Neural cell (in vitro differentiated cells): ENCODE data around the gene DENND1A. TPM values are rescaled to one million over a fixed set of nuclear protein-coding genes. Genes with fewer than 3 reads are reported as not detected.

ENCODE experiments used
- H2AFZ ChIP-seq: fragments of 200-600, 300-800 bp; sonication (generic), shearing (Covaris generic); 2 replicates; pipeline ENCODE4 v1.6.0; 2014; ENCODE audit warnings: low read depth, mild to moderate bottlenecking, antibody characterized with exemption, low read length, moderate library complexity
- H3F3A ChIP-seq: fragments of 200-600 bp; shearing (Covaris generic); 2 replicates; pipeline ENCODE4 v1.6.1; 2016; ENCODE audit warnings: mild to moderate bottlenecking, moderate library complexity, mixed read lengths, antibody characterized with exemption, low read length; ENCODE audit not compliant: insufficient read depth, poor library complexity, severe bottlenecking
- H3K27ac ChIP-seq: fragments of 200-600, 300-800 bp; sonication (generic), shearing (Covaris generic); 2 replicates; pipeline ENCODE4 v1.5.1; 2014; ENCODE audit warnings: mild to moderate bottlenecking, low read length, moderate library complexity
- H3K27me3 ChIP-seq: fragments of 300-800, 200-600 bp; sonication (generic), shearing (Covaris generic); 2 replicates; pipeline ENCODE4 v1.6.0; 2014; ENCODE audit warnings: mild to moderate bottlenecking, low read depth, low read length, moderate library complexity; ENCODE audit not compliant: insufficient read depth
- H3K36me3 ChIP-seq: fragments of 300-800, 200-600 bp; sonication (generic), shearing (Covaris generic); 2 replicates; pipeline ENCODE4 v1.5.1; 2014; ENCODE audit warnings: mild to moderate bottlenecking, antibody characterized with exemption, low read length, moderate library complexity; ENCODE audit not compliant: insufficient read depth
- H3K4me2 ChIP-seq: fragments of 300-800, 200-600 bp; sonication (generic), shearing (Covaris generic); 2 replicates; pipeline ENCODE4 v1.6.0; 2014; ENCODE audit warnings: mild to moderate bottlenecking, low read length
- H3K4me3 ChIP-seq: fragments of 300-800, 200-600 bp; sonication (generic), shearing (Covaris generic); 2 replicates; pipeline ENCODE4 v1.5.1; 2014; ENCODE audit warnings: mild to moderate bottlenecking, low read length, moderate library complexity
- H3K79me2 ChIP-seq: fragments of 200-600 bp; shearing (Covaris generic); replicated peaks from 2 replicates; pipeline ENCODE4 v1.6.0; 2014; ENCODE audit warnings: mild to moderate bottlenecking, low read length, moderate library complexity; ENCODE audit not compliant: insufficient read depth
- H3K9ac ChIP-seq: fragments of 300-800, 200-600 bp; sonication (generic), shearing (Covaris generic); 2 replicates; pipeline ENCODE4 v1.6.1; 2016; ENCODE audit warnings: mild to moderate bottlenecking, low read length, mixed read lengths
- H3K9me2 ChIP-seq: fragments of 200-600 bp; shearing (Covaris generic); 2 replicates; pipeline ENCODE4 v1.6.1; 2016; ENCODE audit warnings: mild to moderate bottlenecking, low read length, mixed read lengths; ENCODE audit not compliant: insufficient read depth
- H3K9me3 ChIP-seq: fragments of 200-600, 300-800 bp; sonication (generic), shearing (Covaris generic); 2 replicates; pipeline ENCODE4 v1.6.1; 2016; ENCODE audit warnings: mild to moderate bottlenecking, mixed run types, low read length, moderate library complexity, mixed read lengths
- H4K20me1 ChIP-seq: fragments of 200-600 bp; shearing (Covaris generic); 2 replicates; pipeline ENCODE4 v1.6.1; 2016; ENCODE audit warnings: mild to moderate bottlenecking, mixed run types; ENCODE audit not compliant: insufficient read depth
- EP300 ChIP-seq: fragments of 450-650 bp; conservative IDR thresholded peaks from 2 replicates; pipeline ENCODE4 v1.6.1; 2014; ENCODE audit warnings: antibody characterized with exemption, mild to moderate bottlenecking, moderate library complexity; ENCODE audit not compliant: poor library complexity, severe bottlenecking
- EZH2 ChIP-seq: fragments of 200-600, 300-800 bp; shearing (Covaris generic), sonication (generic); IDR thresholded peaks from 2 replicates; pipeline ENCODE4 v1.6.1; 2014; ENCODE audit warnings: antibody characterized with exemption, low read length, borderline replicate concordance, mild to moderate bottlenecking; ENCODE audit not compliant: insufficient read depth, poor library complexity, severe bottlenecking
- MXI1 ChIP-seq: fragments of 450-650 bp; conservative IDR thresholded peaks from 2 replicates; pipeline ENCODE4 v1.6.1; 2014; ENCODE audit warnings: antibody characterized with exemption, mild to moderate bottlenecking; ENCODE audit not compliant: poor library complexity, severe bottlenecking
- POLR2AphosphoS5 ChIP-seq: IDR thresholded peaks from 2 replicates; pipeline ENCODE4 v1.6.1; 2012
- RAD21 ChIP-seq: fragments of 450-650 bp; conservative IDR thresholded peaks from 2 replicates; pipeline ENCODE4 v1.6.1; 2014; ENCODE audit warnings: antibody characterized with exemption, mild to moderate bottlenecking, moderate library complexity
- SMC3 ChIP-seq: fragments of 450-650 bp; conservative IDR thresholded peaks from 2 replicates; pipeline ENCODE4 v1.6.1; 2014; ENCODE audit warnings: antibody characterized with exemption, mild to moderate bottlenecking, moderate library complexity; ENCODE audit not compliant: poor library complexity
- TAF1 ChIP-seq: IDR thresholded peaks from 2 replicates; pipeline ENCODE4 v1.6.1; 2012; ENCODE audit warnings: low read depth
- polyA plus RNA-seq: library from polyadenylated mRNA; depleted of rRNA; stranded (reverse); fragments of >200 nt; gene quantifications from 2 replicates; pipeline ENCODE4 v1.2.3, GENCODE V29; 2014
- TF ChIP-seq, protein P1 (sequence below): fragments of 450-650 bp; IDR thresholded peaks from 2 replicates; pipeline ENCODE4 v1.5.1; 2014; ENCODE audit warnings: antibody characterized with exemption, mild to moderate bottlenecking, moderate library complexity; ENCODE audit not compliant: poor library complexity, severe bottlenecking
- TF ChIP-seq, protein P2 (sequence below): IDR thresholded peaks from 2 replicates; pipeline ENCODE4 v1.6.1; 2012; ENCODE audit warnings: borderline replicate concordance

Gene DENND1A
- polyA plus RNA-seq, 1 donor from 2014 or later, result 2.3 TPM

DNA sequence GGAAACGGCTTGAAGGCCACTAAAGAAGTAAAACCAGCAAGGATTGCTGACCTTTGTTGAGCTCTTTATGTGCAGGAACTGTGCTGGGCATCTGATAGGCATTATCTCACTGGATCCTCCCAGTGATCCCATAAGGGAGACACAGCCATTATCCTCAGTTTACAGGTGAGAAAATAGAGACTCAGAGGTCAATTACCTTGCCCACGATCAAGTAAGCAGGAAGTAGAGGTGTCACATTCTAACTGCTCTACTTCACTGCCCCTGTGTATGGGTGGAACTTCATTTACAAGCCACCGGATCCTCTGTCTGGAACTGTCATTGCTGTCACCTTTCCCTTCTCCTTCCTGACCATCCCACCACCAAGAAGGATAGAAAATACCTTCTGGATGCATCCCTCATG lies 325.1 kb downstream of the DENND1A start:
- Histone ChIP-seq H3K9me3 (no peaks in the 10 kb centered on the region), H3K9me2 (no peaks in the 10 kb centered on the region), H3K4me3 (no peak overlapping the region), H3K27ac (no peak overlapping the region), H3K36me3 (no peaks in the 10 kb centered on the region), H3K4me2 (no peak overlapping the region), H3K79me2 (no peaks in the 10 kb centered on the region), H3K9ac (no peak overlapping the region), H3K27me3 (no peaks in the 10 kb centered on the region), H4K20me1 (no peaks in the 10 kb centered on the region), H2AFZ (no peak overlapping the region), H3F3A (no peaks in the 10 kb centered on the region)
- TF ChIP-seq SMC3 (no peak), TAF1 (no peak), RAD21 (no peak), EP300 (no peak), MXI1 (no peak), POLR2AphosphoS5 (no peak), EZH2 (no peak)
- TF ChIP-seq, protein P1, sequence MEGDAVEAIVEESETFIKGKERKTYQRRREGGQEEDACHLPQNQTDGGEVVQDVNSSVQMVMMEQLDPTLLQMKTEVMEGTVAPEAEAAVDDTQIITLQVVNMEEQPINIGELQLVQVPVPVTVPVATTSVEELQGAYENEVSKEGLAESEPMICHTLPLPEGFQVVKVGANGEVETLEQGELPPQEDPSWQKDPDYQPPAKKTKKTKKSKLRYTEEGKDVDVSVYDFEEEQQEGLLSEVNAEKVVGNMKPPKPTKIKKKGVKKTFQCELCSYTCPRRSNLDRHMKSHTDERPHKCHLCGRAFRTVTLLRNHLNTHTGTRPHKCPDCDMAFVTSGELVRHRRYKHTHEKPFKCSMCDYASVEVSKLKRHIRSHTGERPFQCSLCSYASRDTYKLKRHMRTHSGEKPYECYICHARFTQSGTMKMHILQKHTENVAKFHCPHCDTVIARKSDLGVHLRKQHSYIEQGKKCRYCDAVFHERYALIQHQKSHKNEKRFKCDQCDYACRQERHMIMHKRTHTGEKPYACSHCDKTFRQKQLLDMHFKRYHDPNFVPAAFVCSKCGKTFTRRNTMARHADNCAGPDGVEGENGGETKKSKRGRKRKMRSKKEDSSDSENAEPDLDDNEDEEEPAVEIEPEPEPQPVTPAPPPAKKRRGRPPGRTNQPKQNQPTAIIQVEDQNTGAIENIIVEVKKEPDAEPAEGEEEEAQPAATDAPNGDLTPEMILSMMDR, result no peak
- TF ChIP-seq, protein P2, sequence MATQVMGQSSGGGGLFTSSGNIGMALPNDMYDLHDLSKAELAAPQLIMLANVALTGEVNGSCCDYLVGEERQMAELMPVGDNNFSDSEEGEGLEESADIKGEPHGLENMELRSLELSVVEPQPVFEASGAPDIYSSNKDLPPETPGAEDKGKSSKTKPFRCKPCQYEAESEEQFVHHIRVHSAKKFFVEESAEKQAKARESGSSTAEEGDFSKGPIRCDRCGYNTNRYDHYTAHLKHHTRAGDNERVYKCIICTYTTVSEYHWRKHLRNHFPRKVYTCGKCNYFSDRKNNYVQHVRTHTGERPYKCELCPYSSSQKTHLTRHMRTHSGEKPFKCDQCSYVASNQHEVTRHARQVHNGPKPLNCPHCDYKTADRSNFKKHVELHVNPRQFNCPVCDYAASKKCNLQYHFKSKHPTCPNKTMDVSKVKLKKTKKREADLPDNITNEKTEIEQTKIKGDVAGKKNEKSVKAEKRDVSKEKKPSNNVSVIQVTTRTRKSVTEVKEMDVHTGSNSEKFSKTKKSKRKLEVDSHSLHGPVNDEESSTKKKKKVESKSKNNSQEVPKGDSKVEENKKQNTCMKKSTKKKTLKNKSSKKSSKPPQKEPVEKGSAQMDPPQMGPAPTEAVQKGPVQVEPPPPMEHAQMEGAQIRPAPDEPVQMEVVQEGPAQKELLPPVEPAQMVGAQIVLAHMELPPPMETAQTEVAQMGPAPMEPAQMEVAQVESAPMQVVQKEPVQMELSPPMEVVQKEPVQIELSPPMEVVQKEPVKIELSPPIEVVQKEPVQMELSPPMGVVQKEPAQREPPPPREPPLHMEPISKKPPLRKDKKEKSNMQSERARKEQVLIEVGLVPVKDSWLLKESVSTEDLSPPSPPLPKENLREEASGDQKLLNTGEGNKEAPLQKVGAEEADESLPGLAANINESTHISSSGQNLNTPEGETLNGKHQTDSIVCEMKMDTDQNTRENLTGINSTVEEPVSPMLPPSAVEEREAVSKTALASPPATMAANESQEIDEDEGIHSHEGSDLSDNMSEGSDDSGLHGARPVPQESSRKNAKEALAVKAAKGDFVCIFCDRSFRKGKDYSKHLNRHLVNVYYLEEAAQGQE, result no peak

DNA sequence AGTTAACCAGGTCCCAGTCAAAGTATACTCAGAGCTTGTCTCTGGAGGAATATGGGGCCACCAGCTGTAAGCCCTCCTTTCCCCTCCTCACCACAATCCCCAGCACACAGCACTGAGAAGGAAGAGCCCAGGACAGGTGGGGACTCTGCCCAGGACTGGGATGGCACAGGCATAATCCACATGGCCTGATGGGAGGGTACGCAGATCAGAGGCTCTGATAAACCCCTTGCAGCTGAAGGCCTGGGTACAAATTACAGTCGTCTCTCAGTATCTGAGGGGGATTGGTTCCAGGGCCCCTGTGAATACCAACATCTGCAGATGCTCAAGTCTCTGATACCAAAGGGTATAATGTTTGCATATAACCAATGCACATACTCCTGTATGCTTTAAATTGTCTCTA lies 328.1 kb downstream of the DENND1A start:
- no peaks in the 10 kb centered on the region for H3F3A ChIP-seq
- no peaks in the 10 kb centered on the region for H3K79me2 ChIP-seq
- no peaks in the 10 kb centered on the region for H3K36me3 ChIP-seq
- no peaks in the 10 kb centered on the region for H3K27me3 ChIP-seq
- H3K4me3 ChIP-seq, result no peak overlapping the region
- TF ChIP-seq RAD21 (no peak), MXI1 (no peak), TAF1 (no peak), EZH2 (no peak), SMC3 (no peak), EP300 (no peak), POLR2AphosphoS5 (no peak)
- TF ChIP-seq, protein P2, result no peak
- TF ChIP-seq, protein P1, result no peak
- H2AFZ ChIP-seq, result no peak overlapping the region
- H3K9me2 ChIP-seq, result no peaks in the 10 kb centered on the region
- no peaks in the 10 kb centered on the region for H4K20me1 ChIP-seq
- H3K27ac ChIP-seq, result no peak overlapping the region
- no peaks in the 10 kb centered on the region for H3K9me3 ChIP-seq
- H3K4me2 ChIP-seq, result no peak overlapping the region
- H3K9ac ChIP-seq, result no peak overlapping the region
